Psoas muscle (tissue), 8 donors: Measurements from ENCODE around the gene CHRM4. TPM values are rescaled to one million over a fixed set of nuclear protein-coding genes. Genes with fewer than 3 reads are reported as not detected.

Experiments
- ATAC-seq, 4 donors: fragments of 200-7000 bp; cut with Tn5 transposase; one replicate each; pipeline ENCODE4 v1.9.1; 2020; ENCODE audit warnings: moderate library complexity in 3 of 4, mild to moderate bottlenecking in 2 of 4
- DNase-seq, 2 donors: peaks; one replicate each; pipeline ENCODE4 v3.0.0-alpha.2; 2020
- H3K27ac ChIP-seq: fragments of 200-600 bp; one replicate; pipeline ENCODE4 v1.8.0; 2022
- H3K27me3 ChIP-seq, 3 donors: fragments of 200-600 bp in 1 of 3; one replicate each; pipeline versions ENCODE4 v1.6.1 to v1.8.0; 2013 to 2022; ENCODE audit warnings: low read length in 2 of 3, mild to moderate bottlenecking in 2 of 3, moderate library complexity in 1 of 3; ENCODE audit not compliant: insufficient read depth in 3 of 3
- H3K36me3 ChIP-seq, 2 donors: fragments of 200-600 bp in 1 of 2; one replicate each; pipeline versions ENCODE4 v1.6.1 to v1.8.0; 2013 to 2022; ENCODE audit warnings: low read depth in 1 of 2, mild to moderate bottlenecking in 1 of 2, moderate library complexity in 1 of 2; ENCODE audit not compliant: insufficient read depth in 1 of 2
- H3K4me1 ChIP-seq: fragments of 200-600 bp; one replicate; pipeline ENCODE4 v1.8.0; 2022
- H3K4me3 ChIP-seq: fragments of 200-600 bp; one replicate; pipeline ENCODE4 v1.8.0; 2022; ENCODE audit warnings: mild to moderate bottlenecking
- H3K9me3 ChIP-seq: fragments of 200-600 bp; one replicate; pipeline ENCODE4 v1.8.0; 2022
- CTCF ChIP-seq: fragments of 200-600 bp; IDR thresholded peaks from one replicate; pipeline ENCODE4 v1.8.0; 2022; ENCODE audit warnings: antibody characterized with exemption
- WGBS, 3 donors: extraction: QIAGEN DNeasy Blood & Tissue Kit; methylation state at CpG; one replicate each; pipeline versions ENCODE4 v1.1.6 to v1.1.7; 2013; 5-methylcytosine and 5-hydroxymethylcytosine counted together
- intact Hi-C, 2 donors: fragments of 100-400 bp; cut with DNase I; formaldehyde crosslinking; loops; one replicate each; pipeline versions ENCODE4 v1.11.0 to v1.14.2; 2022
- polyA plus RNA-seq, 3 donors: library from polyadenylated mRNA; stranded (reverse); fragments of 200-250 nt; gene quantifications; one replicate each; pipeline ENCODE4 v1.2.3, GENCODE V29; 2013
- total RNA-seq, 4 donors: library from RNA; stranded (reverse); fragmentation: NEBNext Ultra II Directional in 2 of 4; extraction: Animal tissue kit (Norgen Biotek cat#: 25700) in 2 of 4; gene quantifications; one replicate each; pipeline versions ENCODE4 v1.2.1 to v1.2.4, GENCODE V29; 2021 to 2023
- donor health status: healthy with polysubstance abuse.
- donor health status: DM: no; HTN: no; CAD: no; lungs with moderate emphysema.
- donor health status: Bipolar disorder and iron deficiency.
- donor health status: healthy.
- donor health status: DM: yes; HTN: yes; CAD: no.
- donor health status: DM: no; HTN: no; CAD: no.
- donor health status: DM: no; HTN: no; CAD: no.
- donor health status: DM: yes; HTN: yes; CAD: no.

Gene CHRM4
- total and polyA plus RNA-seq, 7 donors = not detected

DNA sequence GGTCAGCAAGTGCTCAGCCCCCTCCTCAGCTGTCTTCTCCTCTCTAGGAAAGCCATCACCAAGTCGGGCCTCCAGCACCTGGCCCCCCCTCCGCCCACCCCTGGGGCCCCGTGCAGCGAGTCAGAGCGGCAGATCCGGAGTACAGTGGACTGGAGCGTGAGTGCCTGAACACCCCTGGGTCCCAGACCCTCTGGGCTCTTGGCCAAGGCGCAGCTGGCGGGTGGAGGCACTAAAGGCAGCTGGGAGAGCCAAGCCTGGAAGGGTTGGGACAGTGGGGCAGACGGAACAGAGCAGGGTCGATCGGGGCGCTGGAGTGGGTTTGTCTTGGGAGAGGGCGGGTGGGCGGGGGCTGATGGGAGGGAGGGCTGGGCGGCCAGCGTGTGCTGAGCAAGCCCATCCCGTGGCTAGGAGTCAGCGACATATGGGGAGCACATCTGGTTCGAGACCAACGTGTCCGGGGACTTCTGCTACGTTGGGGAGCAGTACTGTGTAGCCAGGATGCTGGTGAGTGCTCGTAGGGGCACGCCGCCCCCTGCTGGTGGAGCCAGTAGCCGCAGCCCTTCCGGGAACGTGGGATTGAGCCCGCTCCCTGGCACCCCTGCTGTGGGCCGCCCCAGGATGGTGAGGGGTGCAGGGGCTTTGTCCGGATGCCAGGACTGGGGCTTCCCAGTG lies 24.2 kb downstream of the CHRM4 start:
- H3K4me1 ChIP-seq = peaks cover 44% of the 10 kb centered on the region
- H3K9me3 ChIP-seq = no peaks in the 10 kb centered on the region
- intact Hi-C loops = loop anchor here in 1 of 2 donors (1.0 kb wide), 1 partner anchor 15 kb away; no protein-coding TSS in a partner anchor
- DNase-seq = peak; percentile 78 to 86
- no peaks in the 10 kb centered on the region for H3K27me3 ChIP-seq
- H3K36me3 ChIP-seq = peaks cover 4 to 60% of the 10 kb centered on the region in 2 donors
- peak; percentile 35 to 52 (median 46) for ATAC-seq
- peak overlapping the region; percentile 58 for H3K27ac ChIP-seq
- WGBS, 3 donors = 15 to 21% (median 20%) methylated on average over 31 to 32 of the region's 32 CpGs
- no peak overlapping the region for H3K4me3 ChIP-seq
- TF ChIP-seq CTCF = peak; percentile 91

GRCh38 chr11:46366661-46367161 lies 24.9 kb downstream of the CHRM4 start:
- Histone ChIP-seq H3K9me3 (no peaks in the 10 kb centered on the region), H3K27me3 (no peaks in the 10 kb centered on the region), H3K36me3 (peaks cover 4 to 54% of the 10 kb centered on the region in 2 donors), H3K27ac (peak overlapping the region; percentile 58), H3K4me3 (no peak overlapping the region), H3K4me1 (peaks cover 45% of the 10 kb centered on the region)
- TF ChIP-seq CTCF = no peak
- 90 to 92% (median 90%) methylated on average over 29 to 31 of the region's 31 CpGs for WGBS, 3 donors
- no peak for ATAC-seq
- intact Hi-C loops = loop anchor here in 1 of 2 donors (1.0 kb wide), 1 partner anchor 14 kb away; no protein-coding TSS in a partner anchor
- no peak for DNase-seq

DNA sequence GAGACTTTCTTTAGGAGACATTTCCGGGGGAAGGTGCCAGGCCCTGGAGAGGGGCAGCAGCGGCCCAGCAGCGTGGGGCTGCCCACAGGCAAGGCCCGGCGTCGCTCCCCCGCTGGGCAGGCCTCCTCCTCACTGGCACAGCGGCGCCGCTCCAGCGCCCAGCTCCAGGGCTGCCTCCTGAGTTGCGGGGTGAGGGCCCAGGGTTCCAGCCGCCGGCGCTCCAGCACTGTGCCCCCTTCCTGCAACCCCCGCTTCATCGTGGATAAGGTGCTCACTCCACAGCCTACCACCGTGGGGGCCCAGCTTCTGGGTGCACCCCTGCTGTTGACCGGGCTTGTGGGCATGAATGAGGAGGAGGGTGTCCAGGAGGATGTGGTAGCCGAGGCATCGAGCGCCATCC lies 25.3 kb downstream of the CHRM4 start:
- H3K9me3 ChIP-seq = no peaks in the 10 kb centered on the region
- ATAC-seq (no peak), DNase-seq (no peak)
- peaks cover 4 to 49% of the 10 kb centered on the region in 2 donors for H3K36me3 ChIP-seq
- peak overlapping the region; percentile 16 for H3K4me3 ChIP-seq
- no peaks in the 10 kb centered on the region for H3K27me3 ChIP-seq
- 82 to 85% (median 85%) methylated on average over 14 to 22 of the region's 22 CpGs for WGBS, 3 donors
- TF ChIP-seq CTCF = no peak
- intact Hi-C loops = no loop called here
- H3K4me1 ChIP-seq = peaks cover 45% of the 10 kb centered on the region
- H3K27ac ChIP-seq = peak overlapping the region; percentile 58

GRCh38 chr11:46364791-46365190 lies 26.8 kb downstream of the CHRM4 start:
- no peaks in the 10 kb centered on the region for H3K27me3 ChIP-seq
- TF ChIP-seq CTCF = no peak
- H3K36me3 ChIP-seq = peaks cover 2 to 35% of the 10 kb centered on the region in 2 donors
- WGBS, 3 donors = 67 to 77% (median 67%) methylated on average over 3 of the region's 3 CpGs
- intact Hi-C loops = no loop called here
- H3K4me1 ChIP-seq = peaks cover 53% of the 10 kb centered on the region
- peak overlapping the region; percentile 98 for H3K27ac ChIP-seq
- no peaks in the 10 kb centered on the region for H3K9me3 ChIP-seq
- DNase-seq (no peak), ATAC-seq (no peak)
- peak overlapping the region; percentile 76 for H3K4me3 ChIP-seq
